Epithelial cell of esophagus (primary cell): ENCODE results near the gene OLFML2B.

ENCODE experiments used
- DNase-seq: peaks from one replicate; pipeline ENCODE4 v3.0.0; 2010; ENCODE audit warnings: low read depth
- H3K4me3 ChIP-seq: 2 replicates; pipeline ENCODE4 v1.5.1; 2011; ENCODE audit warnings: mild to moderate bottlenecking, low read length, control low read depth
- TF ChIP-seq, protein P1 (sequence below): IDR thresholded peaks from 2 replicates; pipeline ENCODE4 v1.5.1; 2011; ENCODE audit warnings: low read depth, mild to moderate bottlenecking, low read length, control low read depth, inconsistent platforms; ENCODE audit not compliant: insufficient read depth; ENCODE audit errors: missing control alignments

The OLFML2B gene

DNA sequence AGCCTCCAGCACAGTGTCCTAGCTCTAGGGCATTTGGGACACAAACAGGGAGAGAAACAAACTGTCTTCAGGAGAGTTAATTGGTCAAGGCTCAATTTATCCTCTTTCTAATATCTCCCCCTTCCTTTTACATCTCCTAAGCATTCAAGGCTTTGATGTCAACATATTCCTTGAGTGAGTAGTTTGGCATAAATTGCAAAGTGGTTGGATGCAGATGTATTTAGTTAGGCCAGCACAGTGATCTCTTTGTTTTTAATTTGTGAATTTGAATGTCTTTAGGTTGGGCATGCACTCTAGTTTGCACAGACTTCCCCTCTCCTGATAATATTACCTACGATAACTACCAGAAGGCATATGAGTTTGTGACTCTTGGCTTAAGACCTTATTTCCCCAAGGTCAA lies 12.5 kb upstream of the OLFML2B start:
- TF ChIP-seq, protein P1, sequence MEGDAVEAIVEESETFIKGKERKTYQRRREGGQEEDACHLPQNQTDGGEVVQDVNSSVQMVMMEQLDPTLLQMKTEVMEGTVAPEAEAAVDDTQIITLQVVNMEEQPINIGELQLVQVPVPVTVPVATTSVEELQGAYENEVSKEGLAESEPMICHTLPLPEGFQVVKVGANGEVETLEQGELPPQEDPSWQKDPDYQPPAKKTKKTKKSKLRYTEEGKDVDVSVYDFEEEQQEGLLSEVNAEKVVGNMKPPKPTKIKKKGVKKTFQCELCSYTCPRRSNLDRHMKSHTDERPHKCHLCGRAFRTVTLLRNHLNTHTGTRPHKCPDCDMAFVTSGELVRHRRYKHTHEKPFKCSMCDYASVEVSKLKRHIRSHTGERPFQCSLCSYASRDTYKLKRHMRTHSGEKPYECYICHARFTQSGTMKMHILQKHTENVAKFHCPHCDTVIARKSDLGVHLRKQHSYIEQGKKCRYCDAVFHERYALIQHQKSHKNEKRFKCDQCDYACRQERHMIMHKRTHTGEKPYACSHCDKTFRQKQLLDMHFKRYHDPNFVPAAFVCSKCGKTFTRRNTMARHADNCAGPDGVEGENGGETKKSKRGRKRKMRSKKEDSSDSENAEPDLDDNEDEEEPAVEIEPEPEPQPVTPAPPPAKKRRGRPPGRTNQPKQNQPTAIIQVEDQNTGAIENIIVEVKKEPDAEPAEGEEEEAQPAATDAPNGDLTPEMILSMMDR = no peak
- H3K4me3 ChIP-seq = no peak overlapping the region
- no peak for DNase-seq

DNA sequence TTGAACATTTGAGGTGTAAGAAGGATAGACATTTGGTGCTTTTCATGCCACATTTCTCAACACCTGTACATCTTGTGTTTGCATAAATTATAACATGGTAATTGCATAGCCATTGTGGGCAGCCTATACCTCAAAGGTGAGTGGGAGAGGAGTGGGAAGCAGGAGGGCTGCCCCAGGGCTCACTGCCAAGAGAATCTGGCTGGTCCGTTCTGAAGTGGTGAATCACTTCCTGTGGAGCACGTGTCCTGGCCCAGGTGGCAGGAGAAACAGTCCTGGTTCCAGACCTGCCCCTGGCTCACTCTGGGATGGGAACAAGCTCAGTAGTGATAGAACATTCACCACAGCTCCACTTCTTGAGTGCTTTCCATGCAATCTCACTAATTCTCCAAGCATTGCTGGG lies 11.6 kb upstream of the OLFML2B start:
- TF ChIP-seq, protein P1 = no peak
- H3K4me3 ChIP-seq = no peak overlapping the region
- DNase-seq = peak; percentile 71

DNA sequence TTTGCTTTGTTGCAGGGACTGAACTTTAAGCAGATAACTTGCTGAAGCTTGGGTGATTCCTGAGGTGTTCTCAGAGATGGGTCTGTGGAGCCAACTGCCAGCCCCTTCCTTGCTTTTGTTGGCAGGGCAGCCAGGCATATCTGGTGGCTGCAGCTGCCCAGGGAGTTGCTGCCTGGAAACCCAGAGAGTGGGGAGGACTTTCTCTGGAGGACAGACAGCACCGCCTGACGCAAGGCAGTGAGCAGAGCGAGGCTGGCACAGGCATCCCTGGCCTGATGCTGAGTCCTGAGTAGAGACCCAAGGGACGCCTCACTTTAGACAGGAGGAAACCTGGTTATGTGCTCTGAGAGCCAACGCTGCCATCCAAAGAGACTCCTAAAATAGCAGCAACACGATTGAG lies 9.8 kb upstream of the OLFML2B start:
- H3K4me3 ChIP-seq = no peak overlapping the region
- DNase-seq = no peak
- TF ChIP-seq, protein P1 = no peak

DNA sequence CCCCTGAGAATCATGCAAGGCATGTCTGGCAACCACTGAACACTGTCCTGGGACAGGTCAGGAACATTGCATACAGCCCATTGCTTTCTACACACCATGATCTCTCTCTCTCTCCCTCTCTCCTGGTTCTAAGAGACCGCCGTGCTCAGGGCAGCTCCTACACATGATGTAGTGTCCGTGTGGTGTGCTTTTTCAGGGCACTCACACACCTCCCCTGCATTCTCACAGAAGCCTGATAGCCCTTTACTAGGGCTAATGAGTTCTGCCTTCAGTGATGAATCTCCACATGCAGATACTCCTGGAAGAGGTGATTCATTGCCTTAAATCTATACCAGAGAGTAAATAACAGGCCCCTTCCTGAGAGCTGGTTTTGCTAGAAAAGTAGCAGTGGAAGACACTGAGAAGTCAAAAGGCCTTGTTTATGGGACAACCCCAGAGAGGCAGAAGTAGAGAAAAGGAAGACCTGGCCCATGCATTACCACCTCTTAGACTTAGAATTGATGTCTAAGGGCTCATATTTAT lies 7.2 kb upstream of the OLFML2B start:
- peak; percentile 39 for DNase-seq
- TF ChIP-seq, protein P1 = no peak

DNA sequence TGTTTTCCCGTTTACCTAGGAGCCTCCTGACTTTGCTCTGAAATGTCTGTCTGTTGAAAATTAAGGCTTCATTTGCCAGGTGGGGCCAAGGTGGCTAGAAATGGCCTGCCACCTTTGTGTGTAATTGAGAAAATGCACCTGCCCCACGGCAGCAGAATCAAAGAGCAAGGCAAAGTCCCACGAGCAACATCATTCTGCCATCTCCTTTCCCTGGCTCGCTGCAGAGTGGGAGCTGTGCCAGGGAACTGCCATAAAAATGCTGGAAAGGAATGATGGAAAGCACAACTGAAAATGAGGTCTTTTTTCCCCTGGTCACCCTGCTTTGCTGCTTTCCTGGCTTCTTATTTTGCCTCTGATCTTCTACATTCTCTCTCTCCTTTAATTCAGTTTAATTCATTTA lies 5.5 kb upstream of the OLFML2B start:
- TF ChIP-seq, protein P1 = no peak
- no peak for DNase-seq
- no peak overlapping the region for H3K4me3 ChIP-seq

More for the DNA sequence above, 7.2 kb upstream of the OLFML2B start:
- H3K4me3 ChIP-seq = no peak overlapping the region

DNA sequence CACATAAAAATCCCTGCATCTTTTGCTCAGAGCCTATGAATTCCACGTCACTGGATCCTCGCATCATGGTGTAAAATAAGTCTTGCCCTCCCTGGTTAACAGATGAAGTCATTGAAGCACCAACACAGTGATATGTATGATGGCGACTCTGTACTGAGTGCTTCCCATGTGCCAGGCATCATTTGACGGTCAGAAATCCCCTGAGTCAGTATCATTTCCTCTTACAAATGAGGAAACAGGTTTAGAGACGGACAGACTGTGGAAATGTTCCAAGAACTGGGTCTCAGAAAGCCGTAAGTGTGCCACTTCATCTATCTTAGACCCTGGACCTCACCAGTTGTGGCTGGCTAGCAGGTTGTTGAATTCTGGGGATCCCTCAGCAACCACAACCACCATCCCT lies 5.1 kb upstream of the OLFML2B start:
- peak; percentile 28 for DNase-seq
- TF ChIP-seq, protein P1 = no peak
- no peak overlapping the region for H3K4me3 ChIP-seq

DNA sequence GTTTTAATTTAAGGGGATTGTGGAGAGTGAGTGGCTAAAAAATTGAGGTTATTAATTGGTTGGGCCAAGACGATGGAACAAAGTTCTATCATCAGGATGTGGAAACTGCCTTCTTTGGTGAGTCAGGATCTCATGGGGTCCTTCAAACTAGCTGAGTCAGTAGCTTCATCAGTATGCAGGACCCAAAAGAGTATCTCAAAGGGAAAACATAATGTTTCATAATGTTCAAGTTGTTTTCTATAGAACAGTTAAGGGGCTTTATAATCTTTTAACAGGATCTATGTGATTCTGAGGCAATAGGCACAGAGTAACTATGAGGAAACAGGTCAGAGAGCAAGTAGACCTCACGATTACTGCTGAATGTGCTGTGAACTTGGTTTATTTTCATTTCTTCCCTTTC lies 3.2 kb upstream of the OLFML2B start:
- TF ChIP-seq, protein P1 = no peak
- no peak for DNase-seq
- H3K4me3 ChIP-seq = no peak overlapping the region
